HCT116 (cell line): ENCODE data around the gene STAMBP.

Experiments used
- CEBPB ChIP-seq: IDR thresholded peaks from 2 replicates; pipeline ENCODE4 v1.6.1; 2012; ENCODE audit warnings: low read depth
- CTCF ChIP-seq, 3 experiments: fragments of 200-600 bp in 1 of 3; sonication (generic) in 1 of 3; IDR thresholded peaks in 2 of 3; conservative IDR thresholded peaks in 1 of 3; 2 replicates each; pipeline ENCODE4 v1.5.1; 2012 to 2017; ENCODE audit warnings: low read depth in 2 of 3, low read length in 2 of 3, antibody characterized with exemption in 1 of 3, borderline replicate concordance in 1 of 3, control low read depth in 1 of 3, mild to moderate bottlenecking in 1 of 3, mixed read lengths in 1 of 3, mixed run types in 1 of 3, moderate library complexity in 1 of 3; ENCODE audit not compliant: insufficient read depth in 1 of 3
- POLR2A ChIP-seq: IDR thresholded peaks from 2 replicates; pipeline ENCODE4 v1.7.0; 2011; ENCODE audit warnings: borderline replicate concordance; ENCODE audit not compliant: insufficient read depth, insufficient read length; ENCODE audit errors: extremely low read depth
- POLR2AphosphoS5 ChIP-seq: IDR thresholded peaks from 2 replicates; pipeline ENCODE4 v1.6.1; 2011; ENCODE audit warnings: mild to moderate bottlenecking, low read depth, low read length, moderate library complexity
- REST ChIP-seq: IDR thresholded peaks from 2 replicates; pipeline ENCODE4 v1.6.1; 2012; ENCODE audit warnings: low read depth
- YY1 ChIP-seq: IDR thresholded peaks from 2 replicates; pipeline ENCODE4 v1.6.1; 2011; ENCODE audit warnings: low read length, low read depth, moderate library complexity, mild to moderate bottlenecking; ENCODE audit not compliant: insufficient replicate concordance; ENCODE audit errors: extremely low read depth

GRCh38 chr2:73922681-73923080 is 93.9 kb downstream of the STAMBP start:
- TF ChIP-seq CTCF (IDR thresholded peaks at IDR 0.05 in 2 of 3, conservative IDR thresholded peaks at IDR 0.05 in 1 of 3; ENCODE audit: borderline replicate concordance in 1 of 3, insufficient read depth in 1 of 3, low read depth in 2 of 3, low read length in 2 of 3), result no peak
- TF ChIP-seq POLR2AphosphoS5, result no peak
- TF ChIP-seq YY1, result no peak
- no peak for TF ChIP-seq POLR2A
- TF ChIP-seq CEBPB, result no peak
- TF ChIP-seq REST, result no peak
